IMR-90 (cell line): ENCODE results near the gene CCDC51. TPM values are rescaled to one million over a fixed set of nuclear protein-coding genes. Genes with fewer than 3 reads are reported as not detected.

ENCODE experiments used
- ATAC-seq: fragments of 200-7000 bp; cut with Tn5 transposase; 2 replicates; pipeline ENCODE4 v1.9.1; 2020; ENCODE audit warnings: low read depth, mild to moderate bottlenecking, moderate library complexity
- BruUV-seq: library from RNA; stranded (reverse); fragments of 400-500 nt; replicated peaks from 2 replicates; lab custom pipeline; 2021; lab: Mats Ljungman, UMichigan
- CTCF ChIA-PET: fragments of 300-600 bp; formaldehyde crosslinking; extraction: SDS; loops from one replicate; lab custom pipeline; 2021; ENCODE audit warnings: antibody characterized with exemption; lab: Yijun Ruan, JAX
- POLR2A ChIA-PET: fragments of 300-600 bp; sonication (Branson Sonifier 250); formaldehyde crosslinking; loops from one replicate; lab custom pipeline; 2022; ENCODE audit warnings: antibody characterized with exemption; ENCODE audit not compliant: unreplicated experiment; lab: Charles Lee
- DNase-seq: peaks from one replicate; pipeline ENCODE4 v3.0.0; 2013
- H2AFZ ChIP-seq: replicated peaks from 2 replicates; pipeline ENCODE3; 2013; ENCODE audit warnings: low read length, mild to moderate bottlenecking; ENCODE audit not compliant: poor library complexity
- H2AK5ac ChIP-seq: 2 replicates; pipeline ENCODE4 v1.6.1; 2013; ENCODE audit warnings: low read depth, low read length, inconsistent platforms
- H2AK9ac ChIP-seq: replicated peaks from 2 replicates; pipeline ENCODE3; 2013; ENCODE audit warnings: mild to moderate bottlenecking, low read depth, low read length, moderate library complexity; ENCODE audit not compliant: poor library complexity
- H2BK120ac ChIP-seq: 2 replicates; pipeline ENCODE4 v1.6.1; 2013; ENCODE audit warnings: low read depth, low read length, inconsistent platforms
- H2BK15ac ChIP-seq: 3 replicates; pipeline ENCODE4 v1.6.1; 2013; ENCODE audit warnings: low read depth, low read length, inconsistent platforms
- H2BK20ac ChIP-seq: 2 replicates; pipeline ENCODE4 v1.6.1; 2013; ENCODE audit warnings: low read depth, mild to moderate bottlenecking, inconsistent platforms, low read length, moderate library complexity
- H2BK5ac ChIP-seq: 2 replicates; pipeline ENCODE4 v1.6.1; 2013; ENCODE audit warnings: mild to moderate bottlenecking, low read depth, low read length, inconsistent platforms; ENCODE audit not compliant: poor library complexity, severe bottlenecking
- H3K14ac ChIP-seq: replicated peaks from 2 replicates; pipeline ENCODE4 v1.6.1; 2013; ENCODE audit warnings: low read depth, low read length, inconsistent platforms
- H3K18ac ChIP-seq: 2 replicates; pipeline ENCODE4 v1.6.1; 2013; ENCODE audit warnings: low read depth, low read length, control low read depth
- H3K23ac ChIP-seq: 2 replicates; pipeline ENCODE4 v1.6.1; 2013; ENCODE audit warnings: low read depth, low read length, inconsistent platforms
- H3K27ac ChIP-seq: 2 replicates; pipeline ENCODE4 v1.5.1; 2013; ENCODE audit warnings: mild to moderate bottlenecking, control low read depth, low read length; ENCODE audit not compliant: insufficient read depth
- H3K27me3 ChIP-seq: 2 replicates; pipeline ENCODE4 v1.6.1; 2013; ENCODE audit warnings: low read length; ENCODE audit not compliant: control insufficient read depth, insufficient read depth
- H3K36me3 ChIP-seq: 2 replicates; pipeline ENCODE4 v1.6.1; 2013; ENCODE audit warnings: low read length, mixed read lengths; ENCODE audit not compliant: control insufficient read depth, insufficient read depth
- H3K4ac ChIP-seq: 2 replicates; pipeline ENCODE4 v1.6.1; 2013; ENCODE audit warnings: low read depth, low read length, inconsistent platforms
- H3K4me1 ChIP-seq: 2 replicates; pipeline ENCODE4 v1.6.1; 2013; ENCODE audit warnings: low read length, mixed read lengths; ENCODE audit not compliant: control insufficient read depth, insufficient read depth
- H3K4me2 ChIP-seq: 2 replicates; pipeline ENCODE4 v1.6.1; 2013; ENCODE audit warnings: low read depth, mild to moderate bottlenecking, control low read depth, low read length, moderate library complexity
- H3K4me3 ChIP-seq: 2 replicates; pipeline ENCODE4 v1.5.1; 2013; ENCODE audit warnings: low read depth, mild to moderate bottlenecking, control low read depth, low read length, moderate library complexity; ENCODE audit not compliant: insufficient read depth
- H3K56ac ChIP-seq: 2 replicates; pipeline ENCODE4 v1.6.1; 2013; ENCODE audit warnings: low read length, inconsistent platforms; ENCODE audit not compliant: insufficient read depth; ENCODE audit errors: extremely low read depth
- H3K79me1 ChIP-seq, 2 experiments: 2 replicates each; pipeline ENCODE4 v1.6.1; 2013; ENCODE audit warnings: low read length in 2 of 2, inconsistent platforms in 1 of 2, low read depth in 1 of 2
- H3K9ac ChIP-seq: 2 replicates; pipeline ENCODE4 v1.6.1; 2013; ENCODE audit warnings: low read depth, low read length, control low read depth
- H3K9me1 ChIP-seq: 2 replicates; pipeline ENCODE4 v1.6.1; 2013; ENCODE audit warnings: low read length, inconsistent platforms; ENCODE audit not compliant: insufficient read depth
- H3K9me3 ChIP-seq: 2 replicates; pipeline ENCODE4 v1.6.1; 2013; ENCODE audit warnings: low read length; ENCODE audit not compliant: control insufficient read depth, insufficient read depth
- H4K20me1 ChIP-seq: 2 replicates; pipeline ENCODE4 v1.6.1; 2013; ENCODE audit warnings: low read length, inconsistent platforms; ENCODE audit not compliant: insufficient read depth
- H4K5ac ChIP-seq: 2 replicates; pipeline ENCODE4 v1.6.1; 2013; ENCODE audit warnings: mild to moderate bottlenecking, low read depth, low read length, control low read depth
- H4K8ac ChIP-seq, 2 experiments: 2 replicates each; pipeline ENCODE4 v1.6.1; 2013; ENCODE audit warnings: low read depth in 2 of 2, low read length in 2 of 2, control low read depth in 1 of 2, inconsistent platforms in 1 of 2
- H4K91ac ChIP-seq: 2 replicates; pipeline ENCODE4 v1.6.1; 2013; ENCODE audit warnings: low read depth, low read length, inconsistent platforms; ENCODE audit not compliant: insufficient read depth
- CEBPB ChIP-seq: IDR thresholded peaks from 2 replicates; pipeline ENCODE4 v1.6.1; 2012; ENCODE audit warnings: low read depth, low read length, improper control_type of control experiment
- CHD1 ChIP-seq: IDR thresholded peaks from 2 replicates; pipeline ENCODE4 v1.6.1; 2012; ENCODE audit warnings: low read depth, low read length, improper control_type of control experiment
- POLR2A ChIP-seq: IDR thresholded peaks from 2 replicates; pipeline ENCODE4 v1.6.1; 2012; ENCODE audit warnings: mild to moderate bottlenecking, low read depth, low read length
- RCOR1 ChIP-seq: IDR thresholded peaks from 2 replicates; pipeline ENCODE4 v1.6.1; 2012; ENCODE audit warnings: mild to moderate bottlenecking, low read length, improper control_type of control experiment; ENCODE audit not compliant: insufficient replicate concordance
- WGBS, 2 experiments: methylation state at CpG; one replicate each; pipeline versions ENCODE4 v1.1.5 to v1.1.7; 2013; ENCODE audit warnings: missing lambda C conversion rate in 2 of 2; ENCODE audit not compliant: insufficient read length in 1 of 2; ENCODE audit errors: extremely low coverage in 2 of 2; 5-methylcytosine and 5-hydroxymethylcytosine counted together
- dilution Hi-C: fragments of 300-500 bp; cut with HindIII; formaldehyde crosslinking; loops from one replicate; pipeline ENCODE4 v1.14.3; 2018; ENCODE audit warnings: low sequenced_read_pairs; ENCODE audit not compliant: unreplicated experiment
- in situ Hi-C: fragments of 300-500 bp; cut with MboI; formaldehyde crosslinking; loops from 3 replicates; pipeline ENCODE4 v1.14.3; 2019; ENCODE audit warnings: low sequenced_read_pairs, inconsistent platforms, mixed read lengths
- intact Hi-C: fragments of 100-400 bp; cut with micrococcal nuclease; formaldehyde crosslinking; loops from 2 replicates; pipeline ENCODE4 v1.10.0; 2022
- polyA plus RNA-seq, 3 experiments: library from polyadenylated mRNA; depleted of rRNA; stranded (reverse); fragments of >200 nt; gene quantifications; 2 replicates each; pipeline ENCODE4 v1.2.3, GENCODE V29; 2012; ENCODE audit warnings: low replicate concordance in 1 of 3
- total RNA-seq: library from RNA; depleted of rRNA; stranded (reverse); fragments of >200 nt; gene quantifications from 2 replicates; pipeline ENCODE4 v1.2.3, GENCODE V29; 2012
- TF ChIP-seq, protein P1 (sequence below): fragments of 150-350 bp; IDR thresholded peaks from 2 replicates; pipeline ENCODE4 v1.6.1; 2016; ENCODE audit warnings: low read depth, mild to moderate bottlenecking, low read length, moderate library complexity, borderline replicate concordance
- TF ChIP-seq, protein P2 (sequence below): fragments of 150-350 bp; IDR thresholded peaks from 2 replicates; pipeline ENCODE4 v1.6.1; 2017; ENCODE audit warnings: mild to moderate bottlenecking, antibody characterized with exemption, low read length, low read depth
- TF ChIP-seq, protein P3 (sequence below): conservative IDR thresholded peaks from 2 replicates; pipeline ENCODE4 v1.5.1; 2012; ENCODE audit warnings: mild to moderate bottlenecking, low read depth, low read length, improper control_type of control experiment

Gene CCDC51
- total and polyA plus RNA-seq, 2 of the 4 experiments (the other 2 are of a cell fraction): 11.0 to 16.1 TPM

DNA sequence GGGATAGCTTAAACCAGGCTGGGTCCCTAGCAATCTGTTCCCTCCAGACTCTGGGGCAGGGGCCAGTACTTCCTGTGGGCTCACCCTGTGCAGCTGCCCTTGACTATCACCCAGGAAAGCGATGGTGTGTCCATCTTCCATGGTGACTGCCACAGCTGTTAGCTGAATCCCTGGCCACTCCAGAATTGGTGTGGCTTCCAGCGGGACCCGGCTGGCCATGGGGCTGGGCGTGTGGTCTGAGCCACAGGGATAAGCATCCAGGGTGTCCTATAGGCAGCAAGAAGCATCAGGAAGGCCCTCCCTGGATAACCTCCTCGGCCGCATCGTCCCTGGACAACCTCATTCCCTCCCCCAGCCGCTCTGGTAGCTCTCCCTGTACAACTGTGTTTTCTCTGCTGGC, 17.2 kb downstream of the CCDC51 start:
- H2BK20ac ChIP-seq: no peak overlapping the region
- DNase-seq: no peak
- no peaks in the 10 kb centered on the region for H3K27me3 ChIP-seq
- in situ Hi-C loops (no loop called here), intact Hi-C loops (no loop called here), dilution Hi-C loops (no loop called here)
- H3K23ac ChIP-seq: no peak overlapping the region
- no peak overlapping the region for H3K4me3 ChIP-seq
- TF ChIP-seq POLR2A (no peak), CHD1 (no peak), CEBPB (no peak), RCOR1 (no peak)
- TF ChIP-seq, protein P1, sequence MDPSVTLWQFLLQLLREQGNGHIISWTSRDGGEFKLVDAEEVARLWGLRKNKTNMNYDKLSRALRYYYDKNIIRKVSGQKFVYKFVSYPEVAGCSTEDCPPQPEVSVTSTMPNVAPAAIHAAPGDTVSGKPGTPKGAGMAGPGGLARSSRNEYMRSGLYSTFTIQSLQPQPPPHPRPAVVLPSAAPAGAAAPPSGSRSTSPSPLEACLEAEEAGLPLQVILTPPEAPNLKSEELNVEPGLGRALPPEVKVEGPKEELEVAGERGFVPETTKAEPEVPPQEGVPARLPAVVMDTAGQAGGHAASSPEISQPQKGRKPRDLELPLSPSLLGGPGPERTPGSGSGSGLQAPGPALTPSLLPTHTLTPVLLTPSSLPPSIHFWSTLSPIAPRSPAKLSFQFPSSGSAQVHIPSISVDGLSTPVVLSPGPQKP: no peak
- TF ChIP-seq, protein P2, sequence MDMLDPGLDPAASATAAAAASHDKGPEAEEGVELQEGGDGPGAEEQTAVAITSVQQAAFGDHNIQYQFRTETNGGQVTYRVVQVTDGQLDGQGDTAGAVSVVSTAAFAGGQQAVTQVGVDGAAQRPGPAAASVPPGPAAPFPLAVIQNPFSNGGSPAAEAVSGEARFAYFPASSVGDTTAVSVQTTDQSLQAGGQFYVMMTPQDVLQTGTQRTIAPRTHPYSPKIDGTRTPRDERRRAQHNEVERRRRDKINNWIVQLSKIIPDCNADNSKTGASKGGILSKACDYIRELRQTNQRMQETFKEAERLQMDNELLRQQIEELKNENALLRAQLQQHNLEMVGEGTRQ: no peak
- TF ChIP-seq, protein P3, sequence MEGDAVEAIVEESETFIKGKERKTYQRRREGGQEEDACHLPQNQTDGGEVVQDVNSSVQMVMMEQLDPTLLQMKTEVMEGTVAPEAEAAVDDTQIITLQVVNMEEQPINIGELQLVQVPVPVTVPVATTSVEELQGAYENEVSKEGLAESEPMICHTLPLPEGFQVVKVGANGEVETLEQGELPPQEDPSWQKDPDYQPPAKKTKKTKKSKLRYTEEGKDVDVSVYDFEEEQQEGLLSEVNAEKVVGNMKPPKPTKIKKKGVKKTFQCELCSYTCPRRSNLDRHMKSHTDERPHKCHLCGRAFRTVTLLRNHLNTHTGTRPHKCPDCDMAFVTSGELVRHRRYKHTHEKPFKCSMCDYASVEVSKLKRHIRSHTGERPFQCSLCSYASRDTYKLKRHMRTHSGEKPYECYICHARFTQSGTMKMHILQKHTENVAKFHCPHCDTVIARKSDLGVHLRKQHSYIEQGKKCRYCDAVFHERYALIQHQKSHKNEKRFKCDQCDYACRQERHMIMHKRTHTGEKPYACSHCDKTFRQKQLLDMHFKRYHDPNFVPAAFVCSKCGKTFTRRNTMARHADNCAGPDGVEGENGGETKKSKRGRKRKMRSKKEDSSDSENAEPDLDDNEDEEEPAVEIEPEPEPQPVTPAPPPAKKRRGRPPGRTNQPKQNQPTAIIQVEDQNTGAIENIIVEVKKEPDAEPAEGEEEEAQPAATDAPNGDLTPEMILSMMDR: no peak
- no peak overlapping the region for H2AFZ ChIP-seq
- no peak overlapping the region for H4K5ac ChIP-seq
- no peak overlapping the region for H3K9ac ChIP-seq
- H3K14ac ChIP-seq: no peak overlapping the region
- H2AK5ac ChIP-seq: no peak overlapping the region
- no peak overlapping the region for H4K91ac ChIP-seq
- no peak overlapping the region for H4K8ac ChIP-seq
- no peak overlapping the region for H2AK9ac ChIP-seq
- no peak overlapping the region for H2BK120ac ChIP-seq
- H3K4me1 ChIP-seq: peaks cover 20% of the 10 kb centered on the region
- no peak overlapping the region for H2BK15ac ChIP-seq
- peaks cover 23% of the 10 kb centered on the region for H4K20me1 ChIP-seq
- no TSS peak for BruUV-seq
- 91% methylated on average over 4 of the region's 8 CpGs; no CpG with 5 or more reads in 1 of the 2 experiments for WGBS, 2 experiments
- ATAC-seq: no peak
- H3K4ac ChIP-seq: no peak overlapping the region
- no peak overlapping the region for H3K4me2 ChIP-seq
- CTCF ChIA-PET: interaction anchor here (0.8 kb wide), 1 partner anchor 14 kb away, joined by 4 read pairs; no protein-coding TSS in a partner anchor
- POLR2A ChIA-PET: interaction anchor here (0.6 kb wide), 2 partner anchors 50 to 118 kb away, joined by 3 read pairs; no protein-coding TSS in a partner anchor
- H3K27ac ChIP-seq: no peak overlapping the region
- peaks cover 11% of the 10 kb centered on the region for H3K9me1 ChIP-seq
- no peak overlapping the region for H3K56ac ChIP-seq
- H3K79me1 ChIP-seq: peaks cover 17 to 50% of the 10 kb centered on the region in 2 experiments; a peak in 3 of 4 replicates
- no peak overlapping the region for H2BK5ac ChIP-seq
- H3K9me3 ChIP-seq: no peaks in the 10 kb centered on the region
- H3K18ac ChIP-seq: no peak overlapping the region
- H3K36me3 ChIP-seq: peaks cover 22% of the 10 kb centered on the region; the same call in 1 of the 2 replicates
